GM18502 (cell line): Measurements from ENCODE around the gene SPEF1.

Experiments used
- ATAC-seq: cut with Tn5 transposase; IDR thresholded peaks from one replicate; pipeline ENCODE4 v1.9.1; 2021; ENCODE audit warnings: mild to moderate bottlenecking; ENCODE audit not compliant: unreplicated experiment, poor library complexity

Gene SPEF1

DNA sequence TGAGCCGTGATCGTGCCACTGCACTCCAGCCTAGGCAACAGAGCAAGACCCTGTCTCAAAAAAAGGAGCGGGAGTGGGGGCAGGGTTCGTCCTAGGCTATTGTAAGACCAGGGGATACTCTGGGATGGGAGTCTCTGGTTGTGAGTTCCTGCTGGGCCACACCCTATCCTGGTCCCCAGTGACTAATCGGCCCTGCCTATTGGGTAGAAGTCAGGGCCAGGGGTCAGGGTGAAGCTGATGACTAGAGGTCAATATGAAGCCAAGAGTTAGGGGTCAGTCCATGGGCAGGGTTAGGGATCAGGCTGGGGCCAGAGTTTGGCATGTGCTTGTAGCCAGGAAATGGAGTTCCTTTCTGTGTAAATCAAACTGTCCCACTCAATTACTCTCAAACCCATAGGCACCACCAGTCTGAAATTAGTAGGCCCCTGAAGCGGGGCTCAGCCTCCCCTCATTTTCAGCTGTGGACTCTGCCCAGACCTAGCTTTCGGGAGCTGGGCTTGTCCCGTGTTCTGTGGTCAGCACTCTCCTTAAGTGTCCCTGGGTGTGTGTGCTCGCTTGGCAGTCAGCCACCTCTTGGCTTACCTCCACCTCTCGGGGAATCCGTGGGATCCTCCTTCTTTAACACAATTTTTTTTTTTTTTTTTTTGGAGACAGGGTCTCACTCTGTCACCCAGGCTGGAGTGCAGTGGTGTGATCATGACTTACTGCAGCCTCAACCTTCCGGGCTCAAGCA lies 47.0 kb downstream of the SPEF1 start:
- no peak for ATAC-seq

DNA sequence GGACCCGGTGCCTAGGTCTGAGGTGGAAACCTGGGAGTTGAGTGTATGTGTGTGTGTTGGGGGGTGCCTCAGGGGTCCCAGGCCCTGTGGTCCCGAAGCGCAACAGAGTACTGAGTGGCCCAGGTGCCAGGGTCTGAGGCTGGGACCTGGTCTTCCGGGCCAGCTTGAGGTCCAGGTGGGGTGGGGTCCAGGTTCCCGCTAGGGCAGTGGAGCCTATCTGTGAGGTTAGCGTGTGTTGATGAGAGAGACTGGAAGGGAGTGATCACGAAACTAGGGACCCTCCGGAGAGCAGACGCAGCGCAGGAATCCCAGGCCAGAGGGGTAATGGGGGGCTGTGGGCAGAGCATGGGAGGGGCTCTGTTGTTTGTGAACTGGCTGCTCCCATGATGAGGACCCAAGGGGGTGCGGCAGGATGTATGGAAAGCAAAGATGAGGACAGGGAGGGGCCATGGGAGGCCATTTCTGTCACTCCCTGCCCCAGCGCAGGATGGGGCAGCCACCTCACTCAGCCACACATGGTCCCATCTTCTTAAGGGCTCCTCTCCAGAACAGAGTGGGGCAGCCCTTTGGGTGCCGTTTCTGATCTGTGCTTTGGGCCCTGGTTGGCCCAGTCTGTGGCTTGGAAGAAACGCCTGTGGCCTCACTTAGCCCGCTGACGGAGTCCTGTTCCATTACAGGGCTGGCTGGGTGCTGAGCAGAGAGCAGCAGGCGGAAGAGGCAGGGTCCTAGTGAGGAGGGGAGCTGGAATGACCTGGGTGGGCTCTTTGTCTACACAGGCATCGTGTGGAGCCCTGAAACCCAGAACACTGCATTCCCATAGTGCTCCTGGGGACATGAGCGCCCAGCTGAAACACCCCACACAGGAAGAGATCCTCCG lies 47.9 kb downstream of the SPEF1 start:
- no peak for ATAC-seq

- no peak for ATAC-seq
Observed at GRCh38 chr20:3732327-3733118, 48.7 kb downstream of the SPEF1 start, which contains the start of gene HSPA12B. TSS of gene HSPA12B (plus strand) at chr20:3732685. CDS start at chr20:3738675, 5,990 bp downstream.

DNA sequence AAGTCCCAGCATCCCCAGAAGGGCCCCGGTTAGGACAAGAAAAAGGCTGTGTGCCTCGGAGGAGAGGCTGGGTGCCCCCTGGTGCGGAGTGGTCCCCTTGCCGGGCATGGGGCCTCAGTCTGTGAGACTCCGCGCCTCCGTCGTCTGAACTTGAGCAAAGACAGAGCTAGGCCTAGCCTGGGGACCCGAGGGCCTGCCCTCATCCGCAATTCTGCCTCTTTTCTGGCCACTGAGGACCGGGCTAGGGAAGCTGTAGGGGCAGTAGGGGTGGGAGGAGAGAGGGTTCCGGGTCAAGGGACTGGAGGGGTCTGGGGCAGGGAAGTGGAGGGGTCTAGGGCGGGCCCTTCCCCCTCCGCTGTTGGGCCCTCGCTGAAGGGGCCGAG lies 49.3 kb downstream of the SPEF1 start:
- ATAC-seq = no peak

DNA sequence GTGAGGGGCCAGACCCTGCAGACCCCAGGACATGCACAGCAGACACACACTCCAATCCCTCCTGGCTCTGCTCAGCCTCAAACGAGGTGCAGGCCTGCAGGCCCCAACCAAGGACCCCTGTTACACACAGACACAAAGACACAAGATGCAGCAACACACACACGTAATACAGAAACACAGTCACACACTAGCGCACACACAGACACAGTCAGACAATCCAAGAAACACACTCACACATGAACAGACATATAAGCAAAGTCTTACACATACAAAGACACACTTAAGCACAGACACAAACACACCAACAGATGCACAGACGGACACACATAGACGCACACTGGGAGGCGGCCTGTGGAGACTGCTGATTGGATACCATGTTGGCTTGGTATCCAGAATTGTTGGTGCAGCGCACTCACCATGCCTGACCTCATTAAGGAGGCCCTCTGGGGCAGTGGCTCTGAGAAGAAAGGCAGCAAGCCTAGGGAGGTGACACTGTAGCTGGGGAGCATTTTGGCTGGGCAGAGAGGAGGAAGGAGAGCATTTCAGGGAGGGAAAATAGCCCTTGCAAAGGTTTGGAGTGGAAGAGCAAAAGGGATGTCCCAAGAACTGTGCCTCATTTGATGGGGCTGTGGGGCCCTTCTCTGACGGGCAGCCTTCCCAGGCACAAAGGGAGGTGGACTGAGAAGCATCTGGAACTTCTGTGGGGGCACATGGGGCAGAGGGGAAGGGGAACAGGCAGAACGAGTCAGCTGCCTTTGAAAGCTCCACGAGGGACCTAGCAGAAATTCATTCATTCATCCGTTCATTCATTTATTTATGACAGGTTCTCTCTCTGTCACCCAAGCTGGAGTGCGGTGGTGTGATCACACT lies 50.2 kb downstream of the SPEF1 start:
- no peak for ATAC-seq

- no peak for ATAC-seq
Observed at GRCh38 chr20:3729811-3730540, 51.3 kb downstream of the SPEF1 start.

- no peak for ATAC-seq
Observed at GRCh38 chr20:3729378-3729777, 51.9 kb downstream of the SPEF1 start.

DNA sequence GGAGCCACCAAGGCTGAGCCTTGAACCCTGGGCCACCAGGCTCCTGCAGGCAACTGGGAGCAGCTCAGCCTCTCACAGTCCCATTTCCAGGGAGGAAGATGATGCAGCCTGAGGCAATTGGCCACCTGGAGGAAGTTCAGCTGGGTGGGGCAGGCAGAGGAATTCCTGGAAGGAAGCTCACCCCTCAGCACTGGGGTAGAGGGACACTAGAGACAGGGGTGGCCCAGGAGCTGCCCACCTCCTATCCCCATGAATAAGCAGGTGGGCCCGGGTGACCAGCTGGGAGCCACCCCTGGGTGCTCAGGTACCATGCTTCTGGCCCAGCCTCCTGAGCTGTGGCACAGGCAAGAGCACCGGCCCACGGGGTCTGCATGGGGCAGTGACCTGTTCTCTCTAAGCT lies 52.4 kb downstream of the SPEF1 start:
- no peak for ATAC-seq

DNA sequence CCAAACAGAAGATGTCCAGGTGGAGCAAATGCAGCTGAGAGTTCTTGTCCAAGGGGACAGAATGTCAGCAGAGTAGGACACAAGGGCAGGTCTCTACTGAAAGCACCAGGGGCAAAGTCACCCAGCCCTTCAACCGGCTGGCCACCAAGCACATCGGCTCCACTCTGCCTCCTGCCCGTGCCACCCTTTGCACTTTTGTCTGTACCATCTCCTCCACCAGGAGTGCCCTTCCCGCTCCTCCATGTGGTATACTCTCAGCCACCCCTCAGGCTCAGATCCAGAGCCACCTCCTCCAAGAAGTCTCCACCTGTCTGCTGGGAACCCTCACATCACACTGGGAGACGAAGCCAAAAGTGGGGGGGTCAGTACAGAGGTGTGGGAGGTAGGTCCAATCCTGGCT lies 52.9 kb downstream of the SPEF1 start:
- no peak for ATAC-seq
